Measurements from ENCODE around the gene TCERG1L. TPM values are rescaled to one million over a fixed set of nuclear protein-coding genes. Genes with fewer than 3 reads are reported as not detected.

TCERG1L gene
- total and polyA plus RNA-seq, 9 of the 15 experiments (the other 6 are each of a cell fraction or from before 2014, with no cell fraction given) = not detected

GRCh38 chr10:131261890-131262475, 49.5 kb downstream of the TCERG1L start:
- no peak for TF ChIP-seq ZBTB8A (IDR thresholded peaks at IDR 0.05; ENCODE audit: partially characterized antibody)
- no peak for TF ChIP-seq CBX8 (IDR thresholded peaks at IDR 0.05; ENCODE audit: borderline replicate concordance, extremely low read depth, low read depth, low read length, poor library complexity, severe bottlenecking)
- no peak for TF ChIP-seq MCM3 (IDR thresholded peaks at IDR 0.05)
- no peak for TF ChIP-seq ADNP (tag; IDR thresholded peaks at IDR 0.05)
- TF ChIP-seq MCM2 (IDR thresholded peaks at IDR 0.05; ENCODE audit: low read depth) = no peak
- no peak for TF ChIP-seq RERE (CRISPR knock-in tag; IDR thresholded peaks at IDR 0.05; ENCODE audit: borderline replicate concordance)
- TF ChIP-seq, protein P1, sequence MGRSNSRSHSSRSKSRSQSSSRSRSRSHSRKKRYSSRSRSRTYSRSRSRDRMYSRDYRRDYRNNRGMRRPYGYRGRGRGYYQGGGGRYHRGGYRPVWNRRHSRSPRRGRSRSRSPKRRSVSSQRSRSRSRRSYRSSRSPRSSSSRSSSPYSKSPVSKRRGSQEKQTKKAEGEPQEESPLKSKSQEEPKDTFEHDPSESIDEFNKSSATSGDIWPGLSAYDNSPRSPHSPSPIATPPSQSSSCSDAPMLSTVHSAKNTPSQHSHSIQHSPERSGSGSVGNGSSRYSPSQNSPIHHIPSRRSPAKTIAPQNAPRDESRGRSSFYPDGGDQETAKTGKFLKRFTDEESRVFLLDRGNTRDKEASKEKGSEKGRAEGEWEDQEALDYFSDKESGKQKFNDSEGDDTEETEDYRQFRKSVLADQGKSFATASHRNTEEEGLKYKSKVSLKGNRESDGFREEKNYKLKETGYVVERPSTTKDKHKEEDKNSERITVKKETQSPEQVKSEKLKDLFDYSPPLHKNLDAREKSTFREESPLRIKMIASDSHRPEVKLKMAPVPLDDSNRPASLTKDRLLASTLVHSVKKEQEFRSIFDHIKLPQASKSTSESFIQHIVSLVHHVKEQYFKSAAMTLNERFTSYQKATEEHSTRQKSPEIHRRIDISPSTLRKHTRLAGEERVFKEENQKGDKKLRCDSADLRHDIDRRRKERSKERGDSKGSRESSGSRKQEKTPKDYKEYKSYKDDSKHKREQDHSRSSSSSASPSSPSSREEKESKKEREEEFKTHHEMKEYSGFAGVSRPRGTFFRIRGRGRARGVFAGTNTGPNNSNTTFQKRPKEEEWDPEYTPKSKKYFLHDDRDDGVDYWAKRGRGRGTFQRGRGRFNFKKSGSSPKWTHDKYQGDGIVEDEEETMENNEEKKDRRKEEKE (IDR thresholded peaks at IDR 0.05; ENCODE audit: borderline replicate concordance in 1 of 2, control insufficient read depth in 1 of 2, low read depth in 2 of 2, low read length in 1 of 2) = no peak
- TF ChIP-seq, protein P2, sequence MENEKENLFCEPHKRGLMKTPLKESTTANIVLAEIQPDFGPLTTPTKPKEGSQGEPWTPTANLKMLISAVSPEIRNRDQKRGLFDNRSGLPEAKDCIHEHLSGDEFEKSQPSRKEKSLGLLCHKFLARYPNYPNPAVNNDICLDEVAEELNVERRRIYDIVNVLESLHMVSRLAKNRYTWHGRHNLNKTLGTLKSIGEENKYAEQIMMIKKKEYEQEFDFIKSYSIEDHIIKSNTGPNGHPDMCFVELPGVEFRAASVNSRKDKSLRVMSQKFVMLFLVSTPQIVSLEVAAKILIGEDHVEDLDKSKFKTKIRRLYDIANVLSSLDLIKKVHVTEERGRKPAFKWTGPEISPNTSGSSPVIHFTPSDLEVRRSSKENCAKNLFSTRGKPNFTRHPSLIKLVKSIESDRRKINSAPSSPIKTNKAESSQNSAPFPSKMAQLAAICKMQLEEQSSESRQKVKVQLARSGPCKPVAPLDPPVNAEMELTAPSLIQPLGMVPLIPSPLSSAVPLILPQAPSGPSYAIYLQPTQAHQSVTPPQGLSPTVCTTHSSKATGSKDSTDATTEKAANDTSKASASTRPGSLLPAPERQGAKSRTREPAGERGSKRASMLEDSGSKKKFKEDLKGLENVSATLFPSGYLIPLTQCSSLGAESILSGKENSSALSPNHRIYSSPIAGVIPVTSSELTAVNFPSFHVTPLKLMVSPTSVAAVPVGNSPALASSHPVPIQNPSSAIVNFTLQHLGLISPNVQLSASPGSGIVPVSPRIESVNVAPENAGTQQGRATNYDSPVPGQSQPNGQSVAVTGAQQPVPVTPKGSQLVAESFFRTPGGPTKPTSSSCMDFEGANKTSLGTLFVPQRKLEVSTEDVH (IDR thresholded peaks at IDR 0.05; ENCODE audit: low read depth, partially characterized antibody) = no peak
- TF ChIP-seq KLF16 (IDR thresholded peaks at IDR 0.05) = no peak
- no peak for TF ChIP-seq ZNF561 (CRISPR knock-in tag; conservative IDR thresholded peaks at IDR 0.05)
- peaks cover 0 to 8% of the 10 kb centered on the region in 2 experiments; a peak in 1 of 5 replicates for H3K27me3 ChIP-seq (ENCODE audit: control insufficient read depth in 2 of 2, insufficient read depth in 2 of 2, low read length in 2 of 2)
- in situ Hi-C loops (cut with MboI) (no loop called here), intact Hi-C loops (cut with micrococcal nuclease) (no loop called here)
- H3K4me1 ChIP-seq (replicated peaks in 1 of 2; ENCODE audit: control insufficient read depth in 2 of 2, insufficient read depth in 2 of 2, low read length in 2 of 2) = no peaks in the 10 kb centered on the region
- no peaks in the 10 kb centered on the region for H3K36me3 ChIP-seq (ENCODE audit: control insufficient read depth, insufficient read depth, low read length)
- BruUV-seq (replicated peaks) = no TSS peak
- POLR2A ChIA-PET = no interaction called here
- no peak overlapping the region for H3K4me2 ChIP-seq (ENCODE audit: insufficient read depth, low read length)
- H3K79me2 ChIP-seq (ENCODE audit: control insufficient read depth, insufficient read depth, low read length) = no peaks in the 10 kb centered on the region
- CTCF ChIA-PET (ENCODE audit: low intra/inter-chr PET ratio) = no interaction called here
- no peak for ATAC-seq
- H3K9ac ChIP-seq (ENCODE audit: insufficient read depth in 1 of 2, low read depth in 2 of 2, low read length in 2 of 2) = no peak overlapping the region
- H3K9me3 ChIP-seq (replicated peaks; ENCODE audit: control insufficient read depth, insufficient read depth, low read depth, low read length) = no peaks in the 10 kb centered on the region
- no peak for DNase-seq (ENCODE audit: extremely low read depth in 1 of 4, low spot score in 3 of 4)
- no peak overlapping the region for H3K4me3 ChIP-seq
- no peak overlapping the region for H2AFZ ChIP-seq (ENCODE audit: low read depth, low read length)
- no peak for FAIRE-seq
- H4K20me1 ChIP-seq (replicated peaks; ENCODE audit: control insufficient read depth, insufficient read depth, low read length) = no peaks in the 10 kb centered on the region
- no peak overlapping the region for H3K27ac ChIP-seq (ENCODE audit: extremely low read depth, low read depth, low read length)
- WGBS (ENCODE audit: insufficient coverage, low coverage, missing lambda C conversion rate) = 2% methylated on average over 16 of the region's 16 CpGs
- H3K9me1 ChIP-seq (ENCODE audit: control insufficient read depth, insufficient read depth, low read length) = no peaks in the 10 kb centered on the region
